WTC11 (cell line): Measurements from ENCODE around the gene PDK1. TPM values are rescaled to one million over a fixed set of nuclear protein-coding genes. Genes with fewer than 3 reads are reported as not detected.

ENCODE experiments used
- ATAC-seq: fragments of 200-7000 bp; cut with Tn5 transposase; 2 replicates; pipeline ENCODE4 v1.10.0; 2021; ENCODE audit warnings: mild to moderate bottlenecking, moderate library complexity
- CTCF ChIA-PET: fragments of 300-600 bp; sonication (Branson Sonifier 250); formaldehyde crosslinking; loops from one replicate; lab custom pipeline; 2021; ENCODE audit warnings: antibody characterized with exemption; lab: Charles Lee
- POLR2A ChIA-PET: fragments of 350-600 bp; sonication (Branson Sonifier 250); formaldehyde crosslinking; loops from one replicate; lab custom pipeline; 2021; ENCODE audit warnings: antibody characterized with exemption; lab: Charles Lee
- DNase-seq: peaks from one replicate; pipeline ENCODE4 v3.0.0; 2021; ENCODE audit warnings: low spot score
- H3K27ac Mint-ChIP-seq: 2 replicates; pipeline ENCODE4 v1.8.0; 2021; ENCODE audit warnings: mixed read lengths
- H3K27me3 Mint-ChIP-seq: 2 replicates; pipeline ENCODE4 v1.8.0; 2021; ENCODE audit warnings: low read depth, mild to moderate bottlenecking, moderate library complexity, mixed read lengths
- H3K36me3 Mint-ChIP-seq: 2 replicates; pipeline ENCODE4 v1.8.0; 2021; ENCODE audit warnings: mixed read lengths
- H3K4me1 Mint-ChIP-seq: 2 replicates; pipeline ENCODE4 v1.8.0; 2022; ENCODE audit warnings: mixed read lengths
- H3K4me3 Mint-ChIP-seq: 2 replicates; pipeline ENCODE4 v1.8.0; 2021; ENCODE audit warnings: mild to moderate bottlenecking, moderate library complexity, mixed read lengths
- H3K9me3 Mint-ChIP-seq: 2 replicates; pipeline ENCODE4 v1.8.0; 2021; ENCODE audit warnings: mixed read lengths
- EMX1 ChIP-seq: fragments of 250-450 bp; sonication (Bioruptor Pico); IDR thresholded peaks from 2 replicates; pipeline ENCODE4 v1.8.0; 2021; ENCODE audit warnings: mild to moderate bottlenecking
- FOXJ3 ChIP-seq: sonication (generic); formaldehyde crosslinking; IDR thresholded peaks from 2 replicates; pipeline ENCODE4 v1.9.0; 2021; ENCODE audit warnings: missing genetic modification reagents, mild to moderate bottlenecking, borderline replicate concordance
- FOXK1 ChIP-seq: sonication (generic); formaldehyde crosslinking; IDR thresholded peaks from 2 replicates; pipeline ENCODE4 v1.8.0; 2022; ENCODE audit warnings: mild to moderate bottlenecking, moderate library complexity, missing genetic modification reagents
- GABPB1 ChIP-seq: sonication (generic); formaldehyde crosslinking; IDR thresholded peaks from 2 replicates; pipeline ENCODE4 v1.8.1; 2023; ENCODE audit warnings: mild to moderate bottlenecking, missing genetic modification reagents
- GRHL2 ChIP-seq: fragments of 250-450 bp; sonication (Bioruptor Pico); IDR thresholded peaks from 2 replicates; pipeline ENCODE4 v1.8.0; 2022; ENCODE audit warnings: mild to moderate bottlenecking, moderate library complexity; ENCODE audit not compliant: insufficient replicate concordance, severe bottlenecking
- GTF2I ChIP-seq: fragments of 250-450 bp; sonication (Bioruptor Pico); conservative IDR thresholded peaks from 2 replicates; pipeline ENCODE4 v1.4.0; 2021; ENCODE audit warnings: mild to moderate bottlenecking
- HMGA2 ChIP-seq: fragments of 250-450 bp; sonication (Bioruptor Pico); IDR thresholded peaks from 2 replicates; pipeline ENCODE4 v1.4.0; 2021; ENCODE audit warnings: mild to moderate bottlenecking, moderate library complexity
- IRF2 ChIP-seq: sonication (generic); formaldehyde crosslinking; IDR thresholded peaks from 2 replicates; pipeline ENCODE4 v1.8.0; 2022; ENCODE audit warnings: low read depth, missing genetic modification reagents, borderline replicate concordance
- JAZF1 ChIP-seq: fragments of 250-450 bp; sonication (Bioruptor Pico); IDR thresholded peaks from 2 replicates; pipeline ENCODE4 v1.9.0; 2021; ENCODE audit warnings: moderate library complexity, mild to moderate bottlenecking, inconsistent platforms
- NR3C1 ChIP-seq: sonication (generic); formaldehyde crosslinking; conservative IDR thresholded peaks from 2 replicates; pipeline ENCODE4 v1.8.1; 2023; ENCODE audit warnings: low read depth, mild to moderate bottlenecking, missing genetic modification reagents
- RORB ChIP-seq: fragments of 250-450 bp; sonication (Bioruptor Pico); IDR thresholded peaks from 2 replicates; pipeline ENCODE4 v1.9.0; 2021; ENCODE audit warnings: mild to moderate bottlenecking
- SMAD3 ChIP-seq: sonication (generic); formaldehyde crosslinking; IDR thresholded peaks from 2 replicates; pipeline ENCODE4 v1.8.0; 2022; ENCODE audit warnings: missing genetic modification reagents, mild to moderate bottlenecking, borderline replicate concordance
- SMAD4 ChIP-seq: sonication (generic); formaldehyde crosslinking; IDR thresholded peaks from 2 replicates; pipeline ENCODE4 v1.8.0; 2022; ENCODE audit warnings: mild to moderate bottlenecking, missing genetic modification reagents
- SOX15 ChIP-seq: fragments of 250-450 bp; sonication (Bioruptor Pico); IDR thresholded peaks from 2 replicates; pipeline ENCODE4 v1.9.0; 2021; ENCODE audit warnings: mild to moderate bottlenecking
- TEAD1 ChIP-seq: sonication (generic); formaldehyde crosslinking; IDR thresholded peaks from 2 replicates; pipeline ENCODE4 v1.8.0; 2022; ENCODE audit warnings: mild to moderate bottlenecking, missing genetic modification reagents
- ZNF232 ChIP-seq: sonication (generic); formaldehyde crosslinking; IDR thresholded peaks from 2 replicates; pipeline ENCODE4 v1.8.0; 2022; ENCODE audit warnings: mild to moderate bottlenecking, missing genetic modification reagents
- total RNA-seq: library from RNA; stranded (reverse); gene quantifications from 3 replicates; pipeline ENCODE4 v1.2.3, GENCODE V29; 2021
- TF ChIP-seq, protein P1 (sequence below): sonication (generic); formaldehyde crosslinking; conservative IDR thresholded peaks from 2 replicates; pipeline ENCODE4 v1.8.1; 2022; ENCODE audit warnings: mild to moderate bottlenecking, missing genetic modification reagents
- TF ChIP-seq, protein P2 (sequence below): fragments of 200-600 bp; IDR thresholded peaks from 2 replicates; pipeline ENCODE4 v1.8.0; 2022; ENCODE audit warnings: antibody characterized with exemption
- TF ChIP-seq, protein P3 (sequence below): sonication (generic); formaldehyde crosslinking; IDR thresholded peaks from 2 replicates; pipeline ENCODE4 v1.8.1; 2023; ENCODE audit warnings: mild to moderate bottlenecking, missing genetic modification reagents
- TF ChIP-seq, protein P4 (sequence below): sonication (generic); formaldehyde crosslinking; IDR thresholded peaks from 2 replicates; pipeline ENCODE4 v1.8.1; 2022; ENCODE audit warnings: missing genetic modification reagents, borderline replicate concordance
- TF ChIP-seq, protein P5 (sequence below): sonication (generic); formaldehyde crosslinking; IDR thresholded peaks from 2 replicates; pipeline ENCODE4 v1.8.1; 2022; ENCODE audit warnings: mild to moderate bottlenecking, moderate library complexity, missing genetic modification reagents
- TF ChIP-seq, protein P6 (sequence below): sonication (generic); formaldehyde crosslinking; IDR thresholded peaks from 2 replicates; pipeline ENCODE4 v1.8.0; 2022; ENCODE audit warnings: mild to moderate bottlenecking, missing genetic modification reagents
- TF ChIP-seq, protein P7 (sequence below): sonication (generic); formaldehyde crosslinking; IDR thresholded peaks from 2 replicates; pipeline ENCODE4 v1.8.1; 2023; ENCODE audit warnings: mild to moderate bottlenecking, missing genetic modification reagents
- TF ChIP-seq, protein P8 (sequence below): fragments of 250-450 bp; sonication (Bioruptor Pico); IDR thresholded peaks from 2 replicates; pipeline ENCODE4 v1.8.0; 2021; ENCODE audit warnings: mild to moderate bottlenecking

The PDK1 gene
- total RNA-seq, 1 experiment from 2014 or later = 22.9 TPM

DNA sequence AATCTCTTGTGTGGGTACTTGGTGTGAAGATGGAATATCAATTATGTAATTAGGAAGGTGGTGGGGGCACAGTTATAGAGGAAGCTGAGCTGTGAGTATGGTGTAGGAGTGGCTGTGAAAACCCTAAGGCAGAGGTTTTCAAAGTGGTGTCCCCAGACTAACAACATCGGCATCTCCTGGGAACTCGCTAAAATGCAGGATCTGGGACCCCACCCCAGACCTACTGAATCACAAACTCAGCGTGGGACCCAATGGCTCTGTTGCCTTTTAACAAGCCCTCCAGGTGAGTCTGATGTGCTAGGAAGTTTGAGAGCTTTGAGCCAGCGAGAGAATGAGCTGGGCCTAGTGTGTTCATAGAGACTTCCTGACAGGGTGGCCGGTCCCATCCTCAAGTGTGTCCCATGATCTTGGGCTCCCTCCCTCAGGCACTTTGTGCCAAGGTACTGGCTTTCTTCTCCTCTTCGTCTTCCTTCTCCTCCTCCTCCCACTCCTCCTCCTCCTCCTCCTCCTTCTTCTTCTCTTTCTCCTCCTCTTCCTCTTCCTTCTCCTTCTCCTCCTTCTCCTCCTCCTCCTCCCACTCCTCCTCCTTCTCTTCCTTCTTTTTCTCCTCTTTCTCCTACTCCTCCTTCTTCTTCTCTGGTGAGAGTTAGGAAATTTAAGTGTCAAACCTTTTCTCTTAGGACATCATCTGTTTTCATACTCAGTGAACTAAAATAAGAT, 86.6 kb downstream of the PDK1 start:
- Mint-ChIP-seq H3K27me3 (peaks cover 5% of the 10 kb centered on the region; the same call in 1 of the 2 replicates), H3K27ac (no peak overlapping the region), H3K9me3 (peaks cover 14% of the 10 kb centered on the region), H3K4me3 (no peak overlapping the region), H3K36me3 (peaks cover 8% of the 10 kb centered on the region), H3K4me1 (peaks cover 6% of the 10 kb centered on the region)
- CTCF ChIA-PET = no interaction called here
- ATAC-seq (no peak), DNase-seq (no peak)
- POLR2A ChIA-PET = no interaction called here
- TF ChIP-seq SMAD4 (no peak), FOXJ3 (CRISPR knock-in tag) (no peak), NR3C1 (CRISPR knock-in tag) (no peak), HMGA2 (no peak), FOXK1 (CRISPR knock-in tag) (no peak), GTF2I (CRISPR knock-in tag) (no peak), SMAD3 (CRISPR knock-in tag) (no peak), EMX1 (no peak), GABPB1 (CRISPR knock-in tag) (no peak), GRHL2 (CRISPR knock-in tag) (no peak), JAZF1 (CRISPR knock-in tag) (no peak), SOX15 (CRISPR knock-in tag) (no peak)
- TF ChIP-seq, protein P1, sequence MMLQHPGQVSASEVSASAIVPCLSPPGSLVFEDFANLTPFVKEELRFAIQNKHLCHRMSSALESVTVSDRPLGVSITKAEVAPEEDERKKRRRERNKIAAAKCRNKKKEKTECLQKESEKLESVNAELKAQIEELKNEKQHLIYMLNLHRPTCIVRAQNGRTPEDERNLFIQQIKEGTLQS (CRISPR knock-in tag) = no peak
- TF ChIP-seq, protein P2, sequence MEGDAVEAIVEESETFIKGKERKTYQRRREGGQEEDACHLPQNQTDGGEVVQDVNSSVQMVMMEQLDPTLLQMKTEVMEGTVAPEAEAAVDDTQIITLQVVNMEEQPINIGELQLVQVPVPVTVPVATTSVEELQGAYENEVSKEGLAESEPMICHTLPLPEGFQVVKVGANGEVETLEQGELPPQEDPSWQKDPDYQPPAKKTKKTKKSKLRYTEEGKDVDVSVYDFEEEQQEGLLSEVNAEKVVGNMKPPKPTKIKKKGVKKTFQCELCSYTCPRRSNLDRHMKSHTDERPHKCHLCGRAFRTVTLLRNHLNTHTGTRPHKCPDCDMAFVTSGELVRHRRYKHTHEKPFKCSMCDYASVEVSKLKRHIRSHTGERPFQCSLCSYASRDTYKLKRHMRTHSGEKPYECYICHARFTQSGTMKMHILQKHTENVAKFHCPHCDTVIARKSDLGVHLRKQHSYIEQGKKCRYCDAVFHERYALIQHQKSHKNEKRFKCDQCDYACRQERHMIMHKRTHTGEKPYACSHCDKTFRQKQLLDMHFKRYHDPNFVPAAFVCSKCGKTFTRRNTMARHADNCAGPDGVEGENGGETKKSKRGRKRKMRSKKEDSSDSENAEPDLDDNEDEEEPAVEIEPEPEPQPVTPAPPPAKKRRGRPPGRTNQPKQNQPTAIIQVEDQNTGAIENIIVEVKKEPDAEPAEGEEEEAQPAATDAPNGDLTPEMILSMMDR = no peak
- TF ChIP-seq, protein P3, sequence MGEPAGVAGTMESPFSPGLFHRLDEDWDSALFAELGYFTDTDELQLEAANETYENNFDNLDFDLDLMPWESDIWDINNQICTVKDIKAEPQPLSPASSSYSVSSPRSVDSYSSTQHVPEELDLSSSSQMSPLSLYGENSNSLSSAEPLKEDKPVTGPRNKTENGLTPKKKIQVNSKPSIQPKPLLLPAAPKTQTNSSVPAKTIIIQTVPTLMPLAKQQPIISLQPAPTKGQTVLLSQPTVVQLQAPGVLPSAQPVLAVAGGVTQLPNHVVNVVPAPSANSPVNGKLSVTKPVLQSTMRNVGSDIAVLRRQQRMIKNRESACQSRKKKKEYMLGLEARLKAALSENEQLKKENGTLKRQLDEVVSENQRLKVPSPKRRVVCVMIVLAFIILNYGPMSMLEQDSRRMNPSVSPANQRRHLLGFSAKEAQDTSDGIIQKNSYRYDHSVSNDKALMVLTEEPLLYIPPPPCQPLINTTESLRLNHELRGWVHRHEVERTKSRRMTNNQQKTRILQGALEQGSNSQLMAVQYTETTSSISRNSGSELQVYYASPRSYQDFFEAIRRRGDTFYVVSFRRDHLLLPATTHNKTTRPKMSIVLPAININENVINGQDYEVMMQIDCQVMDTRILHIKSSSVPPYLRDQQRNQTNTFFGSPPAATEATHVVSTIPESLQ = no peak
- TF ChIP-seq, protein P4, sequence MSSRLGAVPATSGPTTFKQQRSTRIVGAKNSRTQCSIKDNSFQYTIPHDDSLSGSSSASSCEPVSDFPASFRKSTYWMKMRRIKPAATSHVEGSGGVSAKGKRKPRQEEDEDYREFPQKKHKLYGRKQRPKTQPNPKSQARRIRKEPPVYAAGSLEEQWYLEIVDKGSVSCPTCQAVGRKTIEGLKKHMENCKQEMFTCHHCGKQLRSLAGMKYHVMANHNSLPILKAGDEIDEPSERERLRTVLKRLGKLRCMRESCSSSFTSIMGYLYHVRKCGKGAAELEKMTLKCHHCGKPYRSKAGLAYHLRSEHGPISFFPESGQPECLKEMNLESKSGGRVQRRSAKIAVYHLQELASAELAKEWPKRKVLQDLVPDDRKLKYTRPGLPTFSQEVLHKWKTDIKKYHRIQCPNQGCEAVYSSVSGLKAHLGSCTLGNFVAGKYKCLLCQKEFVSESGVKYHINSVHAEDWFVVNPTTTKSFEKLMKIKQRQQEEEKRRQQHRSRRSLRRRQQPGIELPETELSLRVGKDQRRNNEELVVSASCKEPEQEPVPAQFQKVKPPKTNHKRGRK (CRISPR knock-in tag) = no peak

DNA sequence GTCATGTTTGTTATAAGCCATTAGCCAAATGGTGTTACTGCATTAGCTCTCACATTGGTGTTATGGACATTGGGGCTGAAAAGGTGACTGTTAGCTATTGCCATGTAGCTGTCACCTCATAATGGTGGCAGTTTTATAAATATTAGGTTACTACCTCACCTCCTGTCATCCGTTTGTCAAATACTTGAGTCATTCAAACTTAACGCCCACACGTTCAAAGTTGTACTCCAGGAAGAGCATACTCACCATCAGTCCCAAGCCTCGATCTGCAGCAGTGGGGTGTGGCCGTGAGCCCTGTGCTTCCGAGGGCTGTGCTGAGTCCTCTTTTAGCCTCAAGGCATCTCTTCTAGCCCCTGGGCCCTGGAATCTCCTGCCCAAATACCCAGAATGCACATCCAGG, 87.3 kb downstream of the PDK1 start:
- peaks cover 14% of the 10 kb centered on the region for H3K36me3 Mint-ChIP-seq
- H3K9me3 Mint-ChIP-seq = peaks cover 21% of the 10 kb centered on the region
- ATAC-seq = no peak
- peaks cover 6% of the 10 kb centered on the region for H3K4me1 Mint-ChIP-seq
- POLR2A ChIA-PET = no interaction called here
- no peak overlapping the region for H3K4me3 Mint-ChIP-seq
- H3K27me3 Mint-ChIP-seq = peaks cover 9% of the 10 kb centered on the region; the same call in 1 of the 2 replicates
- CTCF ChIA-PET = interaction anchor here (1.4 kb wide), 1 partner anchor 30 kb away, joined by 3 read pairs; no protein-coding TSS in a partner anchor
- no peak for DNase-seq
- H3K27ac Mint-ChIP-seq = no peak overlapping the region
- TF ChIP-seq RORB (CRISPR knock-in tag) = no peak
- TF ChIP-seq, protein P5, sequence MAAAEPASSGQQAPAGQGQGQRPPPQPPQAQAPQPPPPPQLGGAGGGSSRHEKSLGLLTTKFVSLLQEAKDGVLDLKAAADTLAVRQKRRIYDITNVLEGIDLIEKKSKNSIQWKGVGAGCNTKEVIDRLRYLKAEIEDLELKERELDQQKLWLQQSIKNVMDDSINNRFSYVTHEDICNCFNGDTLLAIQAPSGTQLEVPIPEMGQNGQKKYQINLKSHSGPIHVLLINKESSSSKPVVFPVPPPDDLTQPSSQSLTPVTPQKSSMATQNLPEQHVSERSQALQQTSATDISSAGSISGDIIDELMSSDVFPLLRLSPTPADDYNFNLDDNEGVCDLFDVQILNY (CRISPR knock-in tag) = no peak
- TF ChIP-seq ZNF232 (CRISPR knock-in tag) = no peak
- TF ChIP-seq IRF2 (CRISPR knock-in tag) = no peak
- TF ChIP-seq, protein P6, sequence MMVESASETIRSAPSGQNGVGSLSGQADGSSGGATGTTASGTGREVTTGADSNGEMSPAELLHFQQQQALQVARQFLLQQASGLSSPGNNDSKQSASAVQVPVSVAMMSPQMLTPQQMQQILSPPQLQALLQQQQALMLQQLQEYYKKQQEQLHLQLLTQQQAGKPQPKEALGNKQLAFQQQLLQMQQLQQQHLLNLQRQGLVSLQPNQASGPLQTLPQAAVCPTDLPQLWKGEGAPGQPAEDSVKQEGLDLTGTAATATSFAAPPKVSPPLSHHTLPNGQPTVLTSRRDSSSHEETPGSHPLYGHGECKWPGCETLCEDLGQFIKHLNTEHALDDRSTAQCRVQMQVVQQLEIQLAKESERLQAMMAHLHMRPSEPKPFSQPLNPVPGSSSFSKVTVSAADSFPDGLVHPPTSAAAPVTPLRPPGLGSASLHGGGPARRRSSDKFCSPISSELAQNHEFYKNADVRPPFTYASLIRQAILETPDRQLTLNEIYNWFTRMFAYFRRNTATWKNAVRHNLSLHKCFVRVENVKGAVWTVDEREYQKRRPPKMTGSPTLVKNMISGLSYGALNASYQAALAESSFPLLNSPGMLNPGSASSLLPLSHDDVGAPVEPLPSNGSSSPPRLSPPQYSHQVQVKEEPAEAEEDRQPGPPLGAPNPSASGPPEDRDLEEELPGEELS (CRISPR knock-in tag) = no peak
- TF ChIP-seq, protein P7, sequence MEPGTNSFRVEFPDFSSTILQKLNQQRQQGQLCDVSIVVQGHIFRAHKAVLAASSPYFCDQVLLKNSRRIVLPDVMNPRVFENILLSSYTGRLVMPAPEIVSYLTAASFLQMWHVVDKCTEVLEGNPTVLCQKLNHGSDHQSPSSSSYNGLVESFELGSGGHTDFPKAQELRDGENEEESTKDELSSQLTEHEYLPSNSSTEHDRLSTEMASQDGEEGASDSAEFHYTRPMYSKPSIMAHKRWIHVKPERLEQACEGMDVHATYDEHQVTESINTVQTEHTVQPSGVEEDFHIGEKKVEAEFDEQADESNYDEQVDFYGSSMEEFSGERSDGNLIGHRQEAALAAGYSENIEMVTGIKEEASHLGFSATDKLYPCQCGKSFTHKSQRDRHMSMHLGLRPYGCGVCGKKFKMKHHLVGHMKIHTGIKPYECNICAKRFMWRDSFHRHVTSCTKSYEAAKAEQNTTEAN (CRISPR knock-in tag) = no peak
- TF ChIP-seq, protein P8, sequence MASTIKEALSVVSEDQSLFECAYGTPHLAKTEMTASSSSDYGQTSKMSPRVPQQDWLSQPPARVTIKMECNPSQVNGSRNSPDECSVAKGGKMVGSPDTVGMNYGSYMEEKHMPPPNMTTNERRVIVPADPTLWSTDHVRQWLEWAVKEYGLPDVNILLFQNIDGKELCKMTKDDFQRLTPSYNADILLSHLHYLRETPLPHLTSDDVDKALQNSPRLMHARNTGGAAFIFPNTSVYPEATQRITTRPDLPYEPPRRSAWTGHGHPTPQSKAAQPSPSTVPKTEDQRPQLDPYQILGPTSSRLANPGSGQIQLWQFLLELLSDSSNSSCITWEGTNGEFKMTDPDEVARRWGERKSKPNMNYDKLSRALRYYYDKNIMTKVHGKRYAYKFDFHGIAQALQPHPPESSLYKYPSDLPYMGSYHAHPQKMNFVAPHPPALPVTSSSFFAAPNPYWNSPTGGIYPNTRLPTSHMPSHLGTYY (CRISPR knock-in tag) = no peak
- no peak for TF ChIP-seq TEAD1 (CRISPR knock-in tag)
